Activated T-helper 17 cell treated with anti-CD3 and anti-CD28 coated beads, Interleukin-2, amount 50 U/mL, for 72 hours (primary cell): ENCODE results near the gene CELSR1. TPM values are rescaled to one million over a fixed set of nuclear protein-coding genes. Genes with fewer than 3 reads are reported as not detected.
"Not testable (repeated sequence)": the region's sequence is repeated elsewhere in the genome, so short reads cannot be mapped to it uniquely, and the experiment has no call there.

Experiments used
- ATAC-seq: fragments of 150-1000 bp; cut with Tn5 transposase; replicated peaks from 2 replicates; pipeline ENCODE4 v1.10.0; 2021; ENCODE audit warnings: mild to moderate bottlenecking, moderate library complexity
- H3K27ac Mint-ChIP-seq: one replicate; pipeline ENCODE4 v1.8.0; 2022; ENCODE audit warnings: mixed read lengths
- H3K27me3 Mint-ChIP-seq: one replicate; pipeline ENCODE4 v1.8.0; 2022; ENCODE audit warnings: mixed read lengths
- H3K36me3 Mint-ChIP-seq: one replicate; pipeline ENCODE4 v1.8.0; 2022; ENCODE audit warnings: low read depth, mild to moderate bottlenecking, mixed read lengths
- H3K4me1 Mint-ChIP-seq: one replicate; pipeline ENCODE4 v1.8.0; 2022; ENCODE audit warnings: mixed read lengths
- H3K4me3 Mint-ChIP-seq: one replicate; pipeline ENCODE4 v1.8.0; 2022; ENCODE audit warnings: mild to moderate bottlenecking, mixed read lengths
- H3K9me3 Mint-ChIP-seq: one replicate; pipeline ENCODE4 v1.8.0; 2022; ENCODE audit warnings: mixed read lengths
- total RNA-seq, 2 donors: library from RNA; stranded (reverse); gene quantifications; one replicate each; pipeline ENCODE4 v1.2.3, GENCODE V29; 2022

CELSR1 gene
- total RNA-seq, 2 donors from 2014 or later = 0.32 to 0.48 TPM

- ATAC-seq, H3K9me3 Mint-ChIP-seq, H3K27ac Mint-ChIP-seq, H3K27me3 Mint-ChIP-seq, H3K36me3 Mint-ChIP-seq, H3K4me3 Mint-ChIP-seq, H3K4me1 Mint-ChIP-seq: not testable (repeated sequence)
Observed at GRCh38 chr22:46397049-46397448, 140.4 kb downstream of the CELSR1 start.

- no peak for ATAC-seq
- no peaks in the 10 kb centered on the region for H3K9me3 Mint-ChIP-seq
- H3K36me3 Mint-ChIP-seq = no peaks in the 10 kb centered on the region
- H3K4me3 Mint-ChIP-seq = no peak overlapping the region
- H3K27ac Mint-ChIP-seq = no peak overlapping the region
- H3K27me3 Mint-ChIP-seq = no peaks in the 10 kb centered on the region
- no peaks in the 10 kb centered on the region for H3K4me1 Mint-ChIP-seq
Observed at GRCh38 chr22:46395145-46395544, 142.3 kb downstream of the CELSR1 start.

GRCh38 chr22:46394622-46395021, 142.8 kb downstream of the CELSR1 start:
- Mint-ChIP-seq H3K4me1 (no peaks in the 10 kb centered on the region), H3K36me3 (no peaks in the 10 kb centered on the region), H3K4me3 (no peak overlapping the region), H3K27me3 (no peaks in the 10 kb centered on the region), H3K27ac (no peak overlapping the region), H3K9me3 (no peaks in the 10 kb centered on the region)
- ATAC-seq = no peak

GRCh38 chr22:46393873-46394272, 143.5 kb downstream of the CELSR1 start:
- Mint-ChIP-seq H3K27ac (no peak overlapping the region), H3K9me3 (no peaks in the 10 kb centered on the region), H3K27me3 (no peaks in the 10 kb centered on the region), H3K36me3 (no peaks in the 10 kb centered on the region), H3K4me3 (no peak overlapping the region), H3K4me1 (no peaks in the 10 kb centered on the region)
- no peak for ATAC-seq

- Mint-ChIP-seq H3K27me3 (no peaks in the 10 kb centered on the region), H3K4me1 (no peaks in the 10 kb centered on the region), H3K36me3 (no peaks in the 10 kb centered on the region), H3K27ac (no peak overlapping the region), H3K9me3 (no peaks in the 10 kb centered on the region), H3K4me3 (no peak overlapping the region)
- no peak for ATAC-seq
Observed at GRCh38 chr22:46392137-46392844, 145.1 kb downstream of the CELSR1 start.

- Mint-ChIP-seq H3K9me3 (no peaks in the 10 kb centered on the region), H3K27ac (no peak overlapping the region), H3K36me3 (no peaks in the 10 kb centered on the region), H3K4me3 (no peak overlapping the region), H3K27me3 (no peaks in the 10 kb centered on the region), H3K4me1 (no peaks in the 10 kb centered on the region)
- ATAC-seq = no peak
Observed at GRCh38 chr22:46391486-46392136, 145.8 kb downstream of the CELSR1 start.

- Mint-ChIP-seq H3K36me3 (no peaks in the 10 kb centered on the region), H3K4me3 (no peak overlapping the region), H3K4me1 (no peaks in the 10 kb centered on the region), H3K9me3 (no peaks in the 10 kb centered on the region), H3K27ac (no peak overlapping the region), H3K27me3 (no peaks in the 10 kb centered on the region)
- ATAC-seq = no peak
Observed at GRCh38 chr22:46390652-46391301, 146.6 kb downstream of the CELSR1 start.

GRCh38 chr22:46390105-46390651, 147.2 kb downstream of the CELSR1 start:
- no peak overlapping the region for H3K27ac Mint-ChIP-seq
- no peak for ATAC-seq
- no peaks in the 10 kb centered on the region for H3K4me1 Mint-ChIP-seq
- H3K27me3 Mint-ChIP-seq = no peaks in the 10 kb centered on the region
- no peak overlapping the region for H3K4me3 Mint-ChIP-seq
- H3K9me3 Mint-ChIP-seq = no peaks in the 10 kb centered on the region
- no peaks in the 10 kb centered on the region for H3K36me3 Mint-ChIP-seq

GRCh38 chr22:46389081-46389480, 148.3 kb downstream of the CELSR1 start:
- ATAC-seq = no peak
- H3K9me3 Mint-ChIP-seq = no peaks in the 10 kb centered on the region
- H3K36me3 Mint-ChIP-seq = no peaks in the 10 kb centered on the region
- no peaks in the 10 kb centered on the region for H3K27me3 Mint-ChIP-seq
- H3K4me1 Mint-ChIP-seq = no peaks in the 10 kb centered on the region
- H3K4me3 Mint-ChIP-seq = no peak overlapping the region
- H3K27ac Mint-ChIP-seq = no peak overlapping the region

- no peak for ATAC-seq
- Mint-ChIP-seq H3K4me1 (no peaks in the 10 kb centered on the region), H3K27me3 (no peaks in the 10 kb centered on the region), H3K9me3 (no peaks in the 10 kb centered on the region), H3K36me3 (no peaks in the 10 kb centered on the region), H3K27ac (no peak overlapping the region), H3K4me3 (no peak overlapping the region)
Observed at GRCh38 chr22:46388647-46389046, 148.8 kb downstream of the CELSR1 start.

GRCh38 chr22:46387748-46388147, 149.7 kb downstream of the CELSR1 start:
- H3K27me3 Mint-ChIP-seq = no peaks in the 10 kb centered on the region
- no peaks in the 10 kb centered on the region for H3K9me3 Mint-ChIP-seq
- no peak overlapping the region for H3K27ac Mint-ChIP-seq
- no peaks in the 10 kb centered on the region for H3K36me3 Mint-ChIP-seq
- no peak for ATAC-seq
- H3K4me1 Mint-ChIP-seq = no peaks in the 10 kb centered on the region
- H3K4me3 Mint-ChIP-seq = no peak overlapping the region

GRCh38 chr22:46386312-46386711, 151.1 kb downstream of the CELSR1 start:
- no peak overlapping the region for H3K27ac Mint-ChIP-seq
- no peaks in the 10 kb centered on the region for H3K27me3 Mint-ChIP-seq
- H3K4me3 Mint-ChIP-seq = no peak overlapping the region
- no peaks in the 10 kb centered on the region for H3K36me3 Mint-ChIP-seq
- ATAC-seq = no peak
- no peaks in the 10 kb centered on the region for H3K9me3 Mint-ChIP-seq
- no peaks in the 10 kb centered on the region for H3K4me1 Mint-ChIP-seq

GRCh38 chr22:46382524-46382923, 154.9 kb downstream of the CELSR1 start:
- H3K4me1 Mint-ChIP-seq = no peaks in the 10 kb centered on the region
- no peaks in the 10 kb centered on the region for H3K36me3 Mint-ChIP-seq
- H3K27me3 Mint-ChIP-seq = no peaks in the 10 kb centered on the region
- H3K9me3 Mint-ChIP-seq = no peaks in the 10 kb centered on the region
- no peak for ATAC-seq
- H3K4me3 Mint-ChIP-seq = no peak overlapping the region
- H3K27ac Mint-ChIP-seq = no peak overlapping the region

- Mint-ChIP-seq H3K9me3 (no peaks in the 10 kb centered on the region), H3K36me3 (no peaks in the 10 kb centered on the region), H3K27ac (no peak overlapping the region), H3K4me3 (no peak overlapping the region), H3K27me3 (no peaks in the 10 kb centered on the region), H3K4me1 (no peaks in the 10 kb centered on the region)
- ATAC-seq = no peak
Observed at GRCh38 chr22:46381731-46382130, 155.7 kb downstream of the CELSR1 start.

GRCh38 chr22:46381142-46381541, 156.3 kb downstream of the CELSR1 start:
- H3K27me3 Mint-ChIP-seq = no peaks in the 10 kb centered on the region
- no peaks in the 10 kb centered on the region for H3K36me3 Mint-ChIP-seq
- no peaks in the 10 kb centered on the region for H3K9me3 Mint-ChIP-seq
- no peak overlapping the region for H3K27ac Mint-ChIP-seq
- no peak overlapping the region for H3K4me3 Mint-ChIP-seq
- H3K4me1 Mint-ChIP-seq = no peaks in the 10 kb centered on the region
- no peak for ATAC-seq
